Lower lobe of right lung (tissue), 2 donors: Measurements from ENCODE around the gene RBBP8. TPM values are rescaled to one million over a fixed set of nuclear protein-coding genes. Genes with fewer than 3 reads are reported as not detected.
A peak's percentile ranks its signal among the peaks of the same experiment; 100 is the strongest.

ENCODE experiments used
- ATAC-seq, 2 donors: fragments of 200-7000 bp; cut with Tn5 transposase; one replicate each; pipeline ENCODE4 v1.9.1; 2020 to 2022; ENCODE audit warnings: mild to moderate bottlenecking in 2 of 2, moderate library complexity in 2 of 2
- DNase-seq: peaks from one replicate; pipeline ENCODE4 v3.0.0-alpha.2; 2020
- H3K27ac ChIP-seq: fragments of 200-600 bp; one replicate; pipeline ENCODE4 v1.8.0; 2022
- H3K27me3 ChIP-seq: fragments of 200-600 bp; one replicate; pipeline ENCODE4 v1.8.0; 2022; ENCODE audit warnings: low read depth
- H3K36me3 ChIP-seq: fragments of 200-600 bp; one replicate; pipeline ENCODE4 v1.8.0; 2022; ENCODE audit warnings: mild to moderate bottlenecking
- H3K4me1 ChIP-seq: fragments of 200-600 bp; one replicate; pipeline ENCODE4 v1.8.0; 2022
- H3K4me3 ChIP-seq: fragments of 200-600 bp; one replicate; pipeline ENCODE4 v1.8.0; 2022; ENCODE audit warnings: mild to moderate bottlenecking
- H3K9me3 ChIP-seq: fragments of 200-600 bp; one replicate; pipeline ENCODE4 v1.8.0; 2022
- CTCF ChIP-seq: fragments of 200-600 bp; IDR thresholded peaks from one replicate; pipeline ENCODE4 v1.8.0; 2022; ENCODE audit warnings: antibody characterized with exemption, mild to moderate bottlenecking
- intact Hi-C: fragments of 100-400 bp; cut with DNase I; formaldehyde crosslinking; loops from one replicate; pipeline ENCODE4 v1.11.0; 2022
- total RNA-seq: library from RNA; stranded (reverse); fragmentation: NEBNext Ultra II Directional; extraction: Animal tissue kit (Norgen Biotek cat#: 25700); gene quantifications from one replicate; pipeline ENCODE4 v1.2.1, GENCODE V29; 2021
- donor health status: DM: no; HTN: yes; CAD: no; lungs with severe emphysema.

Gene RBBP8
- total RNA-seq, 1 donor from 2014 or later, result 32.7 TPM

- ATAC-seq (no peak), DNase-seq (no peak)
- no peak for TF ChIP-seq CTCF
- Histone ChIP-seq H3K27me3 (no peaks in the 10 kb centered on the region), H3K4me1 (no peaks in the 10 kb centered on the region), H3K9me3 (no peaks in the 10 kb centered on the region), H3K36me3 (no peaks in the 10 kb centered on the region), H3K4me3 (no peak overlapping the region), H3K27ac (no peak overlapping the region)
- intact Hi-C loops, result no loop called here
These were observed 105.6 kb downstream of the RBBP8 start for GRCh38 chr18:23038712-23039111.

DNA sequence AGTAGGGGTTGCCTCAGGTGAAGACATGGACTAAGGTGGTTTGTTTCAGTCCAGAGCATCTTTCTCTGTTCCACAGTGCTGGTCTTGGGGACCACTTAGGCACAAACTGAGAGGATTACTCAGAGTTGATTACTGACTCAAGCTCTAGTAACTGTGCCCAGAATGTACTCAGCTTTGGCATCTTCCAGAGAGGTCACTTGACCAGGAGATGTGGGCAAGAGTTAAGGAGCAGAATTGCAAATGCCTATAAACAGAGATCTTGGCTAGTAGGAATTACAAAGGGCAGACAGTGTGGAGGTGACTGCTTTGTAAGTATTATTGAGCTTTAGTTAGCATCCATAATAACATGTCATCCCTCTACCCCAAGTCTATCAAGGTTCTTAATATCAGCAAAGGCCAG, 109.0 kb downstream of the RBBP8 start:
- Histone ChIP-seq H3K27me3 (no peaks in the 10 kb centered on the region), H3K4me3 (no peak overlapping the region), H3K9me3 (no peaks in the 10 kb centered on the region), H3K27ac (no peak overlapping the region), H3K36me3 (no peaks in the 10 kb centered on the region), H3K4me1 (no peaks in the 10 kb centered on the region)
- intact Hi-C loops, result no loop called here
- DNase-seq (no peak), ATAC-seq (no peak)
- no peak for TF ChIP-seq CTCF

DNA sequence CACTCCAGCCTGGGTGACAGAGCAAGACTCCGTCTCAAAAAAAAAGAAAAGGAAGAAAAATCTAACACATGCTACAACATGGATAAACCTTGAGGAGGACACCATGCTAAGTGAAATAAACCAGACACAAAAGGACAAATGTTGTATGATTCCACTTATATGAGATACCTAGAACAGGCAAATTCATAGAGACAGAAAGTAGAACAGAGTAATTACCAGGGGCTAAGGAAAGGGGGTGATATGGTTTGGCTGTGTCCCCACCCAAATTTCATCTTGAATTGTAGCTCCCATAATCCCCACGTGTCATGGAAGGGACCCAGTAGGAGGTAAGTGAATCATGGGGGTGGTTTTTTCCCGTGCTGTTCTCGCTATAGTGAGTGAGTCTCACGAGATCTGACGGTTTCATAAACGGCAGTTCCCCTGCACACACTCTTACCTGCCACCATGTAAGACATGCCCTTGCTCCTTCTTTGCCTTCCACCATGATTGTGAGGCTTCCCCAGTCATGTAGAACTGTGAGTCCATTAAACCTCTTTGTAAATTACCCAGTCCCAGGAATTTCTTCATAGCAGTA, 110.8 kb downstream of the RBBP8 start:
- H3K9me3 ChIP-seq, result no peaks in the 10 kb centered on the region
- ATAC-seq (no peak), DNase-seq (no peak)
- H3K27me3 ChIP-seq, result no peaks in the 10 kb centered on the region
- H3K36me3 ChIP-seq, result no peaks in the 10 kb centered on the region
- no peak overlapping the region for H3K27ac ChIP-seq
- H3K4me3 ChIP-seq, result no peak overlapping the region
- intact Hi-C loops, result no loop called here
- no peaks in the 10 kb centered on the region for H3K4me1 ChIP-seq
- no peak for TF ChIP-seq CTCF

DNA sequence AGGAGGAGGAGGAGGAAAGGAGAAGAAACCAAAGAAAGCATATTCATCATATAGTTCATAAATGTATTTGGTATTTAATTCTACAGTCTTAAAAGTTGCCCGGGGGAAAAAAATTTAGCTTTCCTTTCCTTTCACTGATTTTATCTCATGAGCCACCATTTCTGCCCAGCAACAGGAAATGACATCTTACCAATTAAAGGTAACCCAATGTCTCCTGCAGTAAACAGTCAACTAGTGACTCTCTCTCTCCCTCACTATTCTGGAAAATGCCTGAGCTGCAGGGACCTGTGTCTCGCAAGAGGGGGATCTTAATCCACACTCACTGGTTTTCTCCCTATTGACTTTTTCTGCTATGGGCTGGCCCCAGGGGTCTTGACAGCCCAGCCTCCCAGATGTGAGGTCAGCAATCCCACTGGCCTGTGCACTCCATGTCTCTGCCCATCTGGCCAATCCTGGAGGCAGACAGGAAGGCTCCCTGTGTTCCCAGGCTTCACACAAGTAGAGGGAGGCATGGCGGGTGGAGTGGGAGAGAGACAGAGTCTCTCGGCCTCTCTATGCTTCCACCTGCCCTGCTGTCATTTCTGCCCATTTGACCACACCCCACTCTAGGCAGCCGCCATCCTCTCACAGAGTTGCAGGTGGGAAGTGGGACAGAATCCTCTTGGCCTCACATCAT, 116.7 kb downstream of the RBBP8 start:
- DNase-seq, result no peak

GRCh38 chr18:23053776-23054457, 120.8 kb downstream of the RBBP8 start:
- H3K36me3 ChIP-seq, result no peaks in the 10 kb centered on the region
- H3K27me3 ChIP-seq, result no peaks in the 10 kb centered on the region
- H3K27ac ChIP-seq, result no peak overlapping the region
- DNase-seq (no peak), ATAC-seq (peak; percentile 42 to 68)
- peaks cover 9% of the 10 kb centered on the region for H3K4me1 ChIP-seq
- H3K9me3 ChIP-seq, result no peaks in the 10 kb centered on the region
- intact Hi-C loops, result no loop called here
- TF ChIP-seq CTCF, result no peak
- H3K4me3 ChIP-seq, result no peak overlapping the region

More for the DNA sequence above, 116.7 kb downstream of the RBBP8 start:
- intact Hi-C loops, result no loop called here
- no peak for ATAC-seq
- no peaks in the 10 kb centered on the region for H3K27me3 ChIP-seq
- H3K36me3 ChIP-seq, result no peaks in the 10 kb centered on the region
- peaks cover 9% of the 10 kb centered on the region for H3K4me1 ChIP-seq
- H3K4me3 ChIP-seq, result no peak overlapping the region
- no peak for TF ChIP-seq CTCF
- H3K27ac ChIP-seq, result no peak overlapping the region
- H3K9me3 ChIP-seq, result no peaks in the 10 kb centered on the region
